Colonic mucosa (tissue), 4 donors: ENCODE measurements around the gene ENO1. TPM values are rescaled to one million over a fixed set of nuclear protein-coding genes. Genes with fewer than 3 reads are reported as not detected.

Source experiments
- DNase-seq: peaks from one replicate; pipeline ENCODE4 v3.0.0-alpha.2; 2020
- H3K27ac ChIP-seq: fragments of 200-600 bp; one replicate; pipeline ENCODE4 v1.8.0; 2021
- H3K27me3 ChIP-seq: fragments of 200-600 bp; one replicate; pipeline ENCODE4 v1.8.0; 2021
- H3K36me3 ChIP-seq: fragments of 200-600 bp; one replicate; pipeline ENCODE4 v1.8.0; 2021
- H3K4me1 ChIP-seq: fragments of 200-600 bp; one replicate; pipeline ENCODE4 v1.8.0; 2021; ENCODE audit warnings: mild to moderate bottlenecking
- H3K4me3 ChIP-seq: fragments of 200-600 bp; one replicate; pipeline ENCODE4 v1.8.0; 2021
- H3K9ac ChIP-seq, 2 donors: one replicate each; pipeline ENCODE4 v1.7.0; 2013; ENCODE audit warnings: control low read depth in 2 of 2, low read depth in 2 of 2, low read length in 2 of 2
- H3K9me3 ChIP-seq: fragments of 200-600 bp; one replicate; pipeline ENCODE4 v1.8.0; 2021
- CTCF ChIP-seq: fragments of 200-600 bp; IDR thresholded peaks from one replicate; pipeline ENCODE4 v1.8.0; 2022; ENCODE audit warnings: antibody characterized with exemption, mild to moderate bottlenecking
- intact Hi-C: fragments of 100-400 bp; cut with DNase I; formaldehyde crosslinking; loops from one replicate; pipeline ENCODE4 v1.14.1; 2022
- total RNA-seq, 2 donors: library from RNA; stranded (reverse); fragmentation: NEBNext Ultra II Directional in 1 of 2; extraction: Animal tissue kit (Norgen Biotek cat#: 25700) in 1 of 2; gene quantifications; one replicate each; pipeline ENCODE4 v1.2.1, GENCODE V29; 2021
- donor health status: healthy.
- donor health status: DM: no; HTN: no; CAD: no.
- donor health status: DM: no; HTN: no; CAD: no.

The ENO1 gene
- total RNA-seq, 2 donors from 2014 or later, result 982 to 1,067 TPM

DNA sequence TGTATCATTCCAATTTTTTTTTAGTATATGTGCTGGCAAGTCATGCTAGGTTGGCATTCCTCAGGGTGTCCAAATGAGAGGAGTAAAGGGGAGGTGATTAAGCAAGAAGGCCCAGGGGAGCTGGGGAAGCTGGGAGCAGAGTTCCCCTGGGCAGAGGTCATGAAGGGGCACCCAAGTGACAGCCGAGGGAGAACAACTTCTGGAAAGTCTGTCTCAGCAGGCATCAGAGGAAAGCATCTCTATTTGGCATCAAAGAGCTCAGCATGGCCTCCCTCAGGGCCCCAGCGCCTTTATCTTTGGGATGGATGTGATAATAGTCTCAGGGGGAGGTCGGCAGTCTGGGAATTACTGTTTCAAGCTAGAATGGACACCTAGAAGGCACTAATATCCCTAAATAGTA lies 5.0 kb upstream of the ENO1 start:
- no peak overlapping the region for H3K4me3 ChIP-seq
- H3K9me3 ChIP-seq, result no peaks in the 10 kb centered on the region
- H3K36me3 ChIP-seq, result no peaks in the 10 kb centered on the region
- no peak overlapping the region for H3K27ac ChIP-seq
- H3K4me1 ChIP-seq, result peaks cover 4% of the 10 kb centered on the region
- intact Hi-C loops, result no loop called here
- H3K27me3 ChIP-seq, result no peaks in the 10 kb centered on the region
- DNase-seq, result no peak
- no peak for TF ChIP-seq CTCF
- no peak overlapping the region for H3K9ac ChIP-seq

- peaks cover 14% of the 10 kb centered on the region for H3K4me1 ChIP-seq
Observed at GRCh38 chr1:8879922-8880676, 1.6 kb upstream of the ENO1 start.

GRCh38 chr1:8879464-8879921 lies 1.0 kb upstream of the ENO1 start:
- no peaks in the 10 kb centered on the region for H3K9me3 ChIP-seq
- no peak for DNase-seq
- intact Hi-C loops, result no loop called here
- no peaks in the 10 kb centered on the region for H3K27me3 ChIP-seq
- H3K36me3 ChIP-seq, result no peaks in the 10 kb centered on the region
- peak overlapping the region; percentile 99 for H3K27ac ChIP-seq
- peaks cover 14% of the 10 kb centered on the region for H3K4me1 ChIP-seq
- peak overlapping the region; percentile 96 for H3K4me3 ChIP-seq
- no peak for TF ChIP-seq CTCF
- H3K9ac ChIP-seq, result peak overlapping the region in 1 of 2 donors; percentile 69

More at GRCh38 chr1:8879922-8880676, 1.6 kb upstream of the ENO1 start:
- intact Hi-C loops, result no loop called here
- Histone ChIP-seq H3K27me3 (no peaks in the 10 kb centered on the region), H3K27ac (peak overlapping the region; percentile 99), H3K9me3 (no peaks in the 10 kb centered on the region), H3K4me3 (no peak overlapping the region), H3K36me3 (no peaks in the 10 kb centered on the region), H3K9ac (peak overlapping the region in 1 of 2 donors; percentile 69)
- peak; percentile 74 for DNase-seq
- no peak for TF ChIP-seq CTCF

- intact Hi-C loops, result no loop called here
- H3K27me3 ChIP-seq, result no peaks in the 10 kb centered on the region
- H3K9me3 ChIP-seq, result no peaks in the 10 kb centered on the region
- TF ChIP-seq CTCF, result no peak
- H3K27ac ChIP-seq, result peak overlapping the region; percentile 99
- H3K36me3 ChIP-seq, result no peaks in the 10 kb centered on the region
- H3K4me1 ChIP-seq, result peaks cover 17% of the 10 kb centered on the region
- peak; percentile 100 for DNase-seq
- H3K9ac ChIP-seq, result peak overlapping the region; percentile 77 to 98
- peak overlapping the region; percentile 96 for H3K4me3 ChIP-seq
Observed at GRCh38 chr1:8878698-8879463, 395 bp upstream of the ENO1 start.

GRCh38 chr1:8876087-8876486 lies 2.4 kb downstream of the ENO1 start:
- Histone ChIP-seq H3K9ac (no peak overlapping the region), H3K36me3 (peaks cover 11% of the 10 kb centered on the region), H3K4me3 (peak overlapping the region; percentile 96)

More at GRCh38 chr1:8876087-8876486, 2.4 kb downstream of the ENO1 start:
- no peak for TF ChIP-seq CTCF
- Histone ChIP-seq H3K27me3 (no peaks in the 10 kb centered on the region), H3K9me3 (no peaks in the 10 kb centered on the region), H3K4me1 (peaks cover 32% of the 10 kb centered on the region), H3K27ac (peak overlapping the region; percentile 99)
- intact Hi-C loops, result no loop called here
- DNase-seq, result no peak
